Neural progenitor cell (in vitro differentiated cells): ENCODE measurements around the gene WNT8A. TPM values are rescaled to one million over a fixed set of nuclear protein-coding genes. Genes with fewer than 3 reads are reported as not detected.

Experiments
- DNase-seq: peaks from one replicate; pipeline ENCODE4 v3.0.0-alpha.2; 2016; ENCODE audit warnings: low spot score
- H2AFZ ChIP-seq: fragments of 200-600 bp; sonication (generic); replicated peaks from 2 replicates; pipeline ENCODE4 v1.6.1; 2016; ENCODE audit warnings: antibody characterized with exemption
- H3F3A ChIP-seq: fragments of 200-600 bp; sonication (generic); 2 replicates; pipeline ENCODE4 v1.6.1; 2016; ENCODE audit warnings: antibody characterized with exemption, low read depth
- H3K27ac ChIP-seq: fragments of 200-600 bp; sonication (generic); 2 replicates; pipeline ENCODE4 v1.5.1; 2016; ENCODE audit warnings: mild to moderate bottlenecking
- H3K27me3 ChIP-seq: fragments of 200-600 bp; sonication (generic); 2 replicates; pipeline ENCODE4 v1.6.1; 2016; ENCODE audit warnings: mild to moderate bottlenecking, moderate library complexity
- H3K36me3 ChIP-seq: fragments of 200-600 bp; sonication (generic); 2 replicates; pipeline ENCODE4 v1.5.1; 2016
- H3K4me1 ChIP-seq: fragments of 200-600 bp; sonication (generic); 2 replicates; pipeline ENCODE4 v1.6.1; 2016; ENCODE audit warnings: mixed run types
- H3K4me2 ChIP-seq: fragments of 200-600 bp; sonication (generic); 2 replicates; pipeline ENCODE4 v1.6.1; 2016
- H3K4me3 ChIP-seq: fragments of 200-600 bp; sonication (generic); 2 replicates; pipeline ENCODE4 v1.5.1; 2016
- H3K79me2 ChIP-seq: fragments of 200-600 bp; sonication (generic); 2 replicates; pipeline ENCODE4 v1.6.1; 2016; ENCODE audit warnings: low read depth
- H3K9ac ChIP-seq: fragments of 200-600 bp; sonication (generic); 2 replicates; pipeline ENCODE4 v1.6.1; 2016
- H3K9me3 ChIP-seq: fragments of 200-600 bp; sonication (generic); 2 replicates; pipeline ENCODE4 v1.5.1; 2016; ENCODE audit warnings: low read depth
- H4K20me1 ChIP-seq: fragments of 200-600 bp; sonication (generic); 2 replicates; pipeline ENCODE4 v1.6.1; 2016; ENCODE audit warnings: low read depth
- H3K27ac Mint-ChIP-seq: 3 replicates; pipeline ENCODE4 v1.8.0; 2021; ENCODE audit warnings: mixed read lengths
- H3K27me3 Mint-ChIP-seq: 2 replicates; pipeline ENCODE4 v1.8.0; 2022; ENCODE audit warnings: low read depth, mild to moderate bottlenecking, inconsistent platforms, moderate library complexity, mixed read lengths; ENCODE audit not compliant: insufficient read depth
- H3K36me3 Mint-ChIP-seq: 3 replicates; pipeline ENCODE4 v1.8.0; 2021; ENCODE audit warnings: mixed read lengths
- H3K4me1 Mint-ChIP-seq: 3 replicates; pipeline ENCODE4 v1.8.0; 2021; ENCODE audit warnings: mixed read lengths
- H3K4me3 Mint-ChIP-seq: 3 replicates; pipeline ENCODE4 v1.8.0; 2021; ENCODE audit warnings: mild to moderate bottlenecking, moderate library complexity, mixed read lengths
- H3K9me3 Mint-ChIP-seq: 3 replicates; pipeline ENCODE4 v1.8.0; 2020; ENCODE audit warnings: mixed read lengths
- EZH2 ChIP-seq: fragments of 200-600 bp; sonication (generic); IDR thresholded peaks from 2 replicates; pipeline ENCODE4 v1.6.1; 2017; ENCODE audit warnings: antibody characterized with exemption, mild to moderate bottlenecking, moderate library complexity
- EZH2phosphoT487 ChIP-seq: fragments of 200-600 bp; sonication (generic); IDR thresholded peaks from 2 replicates; pipeline ENCODE4 v1.6.1; 2017; ENCODE audit warnings: antibody characterized with exemption
- total RNA-seq: library from RNA; depleted of rRNA; stranded (reverse); fragments of >200 nt; gene quantifications from 2 replicates; pipeline ENCODE4 v1.2.3, GENCODE V29; 2015; ENCODE audit warnings: low replicate concordance
- TF ChIP-seq, protein P1 (sequence below): fragments of 200-600 bp; sonication (generic); IDR thresholded peaks from 2 replicates; pipeline ENCODE4 v1.5.1; 2017; ENCODE audit warnings: antibody characterized with exemption, mild to moderate bottlenecking

WNT8A gene
- total RNA-seq, 1 donor from 2014 or later = not detected

DNA sequence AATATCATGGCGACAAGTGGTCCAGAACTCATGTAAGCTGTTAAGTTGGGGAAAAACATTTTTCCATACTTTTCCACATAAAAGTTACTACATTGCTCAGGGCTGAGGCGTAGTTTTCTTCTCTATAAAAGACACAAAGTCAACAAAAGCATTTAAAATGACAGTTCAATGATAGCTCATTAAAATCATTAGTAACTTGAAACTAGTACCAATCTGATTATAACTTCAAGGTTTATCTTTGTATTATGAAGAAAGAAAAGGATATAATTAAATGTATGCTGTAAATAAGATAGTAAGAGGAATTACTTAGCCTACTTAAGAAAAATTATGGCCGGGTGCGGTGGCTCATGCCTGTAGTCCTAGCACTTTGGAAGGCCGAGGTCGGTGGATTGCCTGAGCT lies 45.5 kb downstream of the WNT8A start:
- no peaks in the 10 kb centered on the region for H3K27me3 ChIP-seq
- H3K9me3 ChIP-seq = no peaks in the 10 kb centered on the region
- H3K4me3 ChIP-seq = no peak overlapping the region
- DNase-seq = no peak
- no peaks in the 10 kb centered on the region for H3K36me3 ChIP-seq
- Mint-ChIP-seq H3K9me3 (no peaks in the 10 kb centered on the region), H3K4me1 (no peaks in the 10 kb centered on the region), H3K36me3 (peaks cover 3% of the 10 kb centered on the region), H3K27me3 (peaks cover 2% of the 10 kb centered on the region), H3K4me3 (no peak overlapping the region), H3K27ac (no peak overlapping the region)
- no peak overlapping the region for H2AFZ ChIP-seq
- H3K27ac ChIP-seq = no peak overlapping the region
- no peaks in the 10 kb centered on the region for H3K4me1 ChIP-seq
- H3K4me2 ChIP-seq = no peak overlapping the region
- no peaks in the 10 kb centered on the region for H3K79me2 ChIP-seq
- no peak overlapping the region for H3K9ac ChIP-seq
- no peak for TF ChIP-seq EZH2phosphoT487
- H4K20me1 ChIP-seq = no peaks in the 10 kb centered on the region
- H3F3A ChIP-seq = no peaks in the 10 kb centered on the region

- Histone ChIP-seq H3K4me2 (peak overlapping the region; percentile 63), H4K20me1 (no peaks in the 10 kb centered on the region), H3K9ac (no peak overlapping the region), H2AFZ (peak overlapping the region; percentile 67), H3K27me3 (no peaks in the 10 kb centered on the region), H3K27ac (no peak overlapping the region), H3K36me3 (no peaks in the 10 kb centered on the region), H3K9me3 (no peaks in the 10 kb centered on the region), H3F3A (no peaks in the 10 kb centered on the region), H3K4me3 (peak overlapping the region; percentile 41), H3K79me2 (no peaks in the 10 kb centered on the region), H3K4me1 (no peaks in the 10 kb centered on the region)
- Mint-ChIP-seq H3K27me3 (peaks cover 2% of the 10 kb centered on the region), H3K4me1 (no peaks in the 10 kb centered on the region), H3K4me3 (no peak overlapping the region), H3K27ac (no peak overlapping the region), H3K36me3 (peaks cover 3% of the 10 kb centered on the region), H3K9me3 (no peaks in the 10 kb centered on the region)
- no peak for DNase-seq
- TF ChIP-seq EZH2phosphoT487 = no peak
- no peak for TF ChIP-seq EZH2
- TF ChIP-seq, protein P1, sequence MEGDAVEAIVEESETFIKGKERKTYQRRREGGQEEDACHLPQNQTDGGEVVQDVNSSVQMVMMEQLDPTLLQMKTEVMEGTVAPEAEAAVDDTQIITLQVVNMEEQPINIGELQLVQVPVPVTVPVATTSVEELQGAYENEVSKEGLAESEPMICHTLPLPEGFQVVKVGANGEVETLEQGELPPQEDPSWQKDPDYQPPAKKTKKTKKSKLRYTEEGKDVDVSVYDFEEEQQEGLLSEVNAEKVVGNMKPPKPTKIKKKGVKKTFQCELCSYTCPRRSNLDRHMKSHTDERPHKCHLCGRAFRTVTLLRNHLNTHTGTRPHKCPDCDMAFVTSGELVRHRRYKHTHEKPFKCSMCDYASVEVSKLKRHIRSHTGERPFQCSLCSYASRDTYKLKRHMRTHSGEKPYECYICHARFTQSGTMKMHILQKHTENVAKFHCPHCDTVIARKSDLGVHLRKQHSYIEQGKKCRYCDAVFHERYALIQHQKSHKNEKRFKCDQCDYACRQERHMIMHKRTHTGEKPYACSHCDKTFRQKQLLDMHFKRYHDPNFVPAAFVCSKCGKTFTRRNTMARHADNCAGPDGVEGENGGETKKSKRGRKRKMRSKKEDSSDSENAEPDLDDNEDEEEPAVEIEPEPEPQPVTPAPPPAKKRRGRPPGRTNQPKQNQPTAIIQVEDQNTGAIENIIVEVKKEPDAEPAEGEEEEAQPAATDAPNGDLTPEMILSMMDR = no peak
Measured at GRCh38 chr5:138132543-138132942, 48.7 kb downstream of the WNT8A start.

GRCh38 chr5:138138949-138139780 lies 55.3 kb downstream of the WNT8A start, which contains the start of gene NME5:
Gene NME5, minus strand, starts transcription at chr5:138139428. Its CDS starts 648 bp downstream, at chr5:138138780.
- H3K9me3 Mint-ChIP-seq = no peaks in the 10 kb centered on the region
- TF ChIP-seq, protein P1 = no peak
- TF ChIP-seq EZH2phosphoT487 = no peak
- no peak for TF ChIP-seq EZH2
- H3K36me3 ChIP-seq = no peaks in the 10 kb centered on the region
- peak within 1 kb of the TSS; percentile 70 for H3K4me3 ChIP-seq
- no peaks in the 10 kb centered on the region for H4K20me1 ChIP-seq
- H3K9me3 ChIP-seq = no peaks in the 10 kb centered on the region
- H3K27me3 Mint-ChIP-seq = no peaks in the 10 kb centered on the region
- H3F3A ChIP-seq = no peaks in the 10 kb centered on the region
- H3K4me2 ChIP-seq = peak within 1 kb of the TSS; percentile 76
- peak within 1 kb of the TSS; percentile 97 for H2AFZ ChIP-seq
- H3K36me3 Mint-ChIP-seq = no peaks in the 10 kb centered on the region
- no peak within 1 kb of the TSS for H3K9ac ChIP-seq
- H3K27ac ChIP-seq = no peak within 1 kb of the TSS
- H3K27ac Mint-ChIP-seq = peak within 1 kb of the TSS; percentile 86
- H3K27me3 ChIP-seq = no peaks in the 10 kb centered on the region
- peak; percentile 78 for DNase-seq
- H3K4me1 ChIP-seq = peaks cover 4% of the 10 kb centered on the region
- H3K4me3 Mint-ChIP-seq = peak within 1 kb of the TSS; percentile 91
- H3K4me1 Mint-ChIP-seq = peaks cover 6% of the 10 kb centered on the region
- no peaks in the 10 kb centered on the region for H3K79me2 ChIP-seq

DNA sequence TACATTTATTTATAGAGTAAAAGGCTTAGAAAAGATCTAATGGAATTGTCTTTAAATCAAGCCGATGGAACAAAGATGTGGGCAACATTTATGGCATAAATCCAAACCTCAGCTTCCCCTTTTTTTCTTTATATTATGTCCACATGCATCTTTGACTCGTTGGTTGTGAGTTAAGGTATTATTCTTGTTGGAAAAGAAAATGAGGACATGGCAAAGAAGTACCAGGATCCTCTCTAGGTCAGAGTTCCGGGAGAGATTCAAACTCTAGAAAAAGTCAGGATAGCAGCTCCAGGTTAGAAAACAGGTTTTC lies 55.9 kb downstream of the WNT8A start:
- H3K4me2 ChIP-seq = peak overlapping the region; percentile 76
- H3K27me3 Mint-ChIP-seq = no peaks in the 10 kb centered on the region
- TF ChIP-seq EZH2 = no peak
- TF ChIP-seq EZH2phosphoT487 = no peak
- TF ChIP-seq, protein P1 = no peak
- H3K9ac ChIP-seq = no peak overlapping the region
- no peak overlapping the region for H3K27ac Mint-ChIP-seq
- H3K4me1 ChIP-seq = peaks cover 4% of the 10 kb centered on the region
- H3K79me2 ChIP-seq = no peaks in the 10 kb centered on the region
- peak overlapping the region; percentile 70 for H3K4me3 ChIP-seq
- H3K4me1 Mint-ChIP-seq = peaks cover 6% of the 10 kb centered on the region
- peak overlapping the region; percentile 91 for H3K4me3 Mint-ChIP-seq
- H2AFZ ChIP-seq = peak overlapping the region; percentile 97
- H4K20me1 ChIP-seq = no peaks in the 10 kb centered on the region
- DNase-seq = no peak
- no peaks in the 10 kb centered on the region for H3K36me3 Mint-ChIP-seq
- H3F3A ChIP-seq = no peaks in the 10 kb centered on the region
- no peaks in the 10 kb centered on the region for H3K9me3 ChIP-seq
- H3K27ac ChIP-seq = no peak overlapping the region
- H3K36me3 ChIP-seq = no peaks in the 10 kb centered on the region
- H3K9me3 Mint-ChIP-seq = no peaks in the 10 kb centered on the region
- no peaks in the 10 kb centered on the region for H3K27me3 ChIP-seq
